HEK293 (cell line): ENCODE results near the gene RPL29.
"Not testable (repeated sequence)": the region's sequence is repeated elsewhere in the genome, so short reads cannot be mapped to it uniquely, and the experiment has no call there.

Source experiments
- CTCF ChIA-PET: fragments of 350-600 bp; formaldehyde crosslinking; extraction: SDS; loops from one replicate; lab custom pipeline; 2021; ENCODE audit warnings: antibody characterized with exemption; lab: Yijun Ruan, JAX
- POLR2A ChIA-PET: fragments of 300-600 bp; formaldehyde crosslinking; extraction: SDS; loops from one replicate; lab custom pipeline; 2020; ENCODE audit warnings: antibody characterized with exemption, inconsistent platforms; lab: Yijun Ruan, JAX
- H3K27ac ChIP-seq: fragments of 200-500 bp; sonication (Bioruptor generic); 2 replicates; pipeline ENCODE4 v1.5.1; 2014; ENCODE audit warnings: low read depth, low read length, control low read depth, inconsistent platforms; ENCODE audit errors: extremely low read depth
- H3K36me3 ChIP-seq, 2 experiments: fragments of 200-500 bp in 1 of 2; sonication (Bioruptor generic) in 1 of 2; 1 replicate in 1 of 2; 2 replicates in 1 of 2; pipeline ENCODE4 v1.5.1; 2014 to 2017; ENCODE audit warnings: inconsistent platforms in 2 of 2, low read length in 2 of 2; ENCODE audit not compliant: control insufficient read depth in 2 of 2, insufficient read depth in 1 of 2
- H3K4me1 ChIP-seq: fragments of 200-500 bp; sonication (Bioruptor generic); 2 replicates; pipeline ENCODE4 v1.5.1; 2014; ENCODE audit warnings: mild to moderate bottlenecking, low read length, inconsistent platforms; ENCODE audit not compliant: control insufficient read depth, insufficient read depth
- H3K4me3 ChIP-seq: 2 replicates; pipeline ENCODE4 v1.5.1; 2011; ENCODE audit warnings: low read depth, mild to moderate bottlenecking, control low read depth, low read length, moderate library complexity
- H3K9me3 ChIP-seq: fragments of 200-500 bp; sonication (Bioruptor generic); 2 replicates; pipeline ENCODE4 v1.5.1; 2014; ENCODE audit warnings: low read depth, low read length, inconsistent platforms; ENCODE audit not compliant: control insufficient read depth, insufficient read depth
- CTCF ChIP-seq: fragments of 450-650 bp; formaldehyde crosslinking; IDR thresholded peaks from 2 replicates; pipeline ENCODE4 v1.5.1; 2016; ENCODE audit warnings: missing biosample characterization, missing genetic modification characterization
- GLIS1 ChIP-seq: fragments of 450-650 bp; formaldehyde crosslinking; IDR thresholded peaks from 2 replicates; pipeline ENCODE4 v1.5.1; 2016; ENCODE audit warnings: missing biosample characterization, missing genetic modification characterization
- GLIS2 ChIP-seq: fragments of 450-650 bp; formaldehyde crosslinking; IDR thresholded peaks from 2 replicates; pipeline ENCODE4 v1.5.1; 2016; ENCODE audit warnings: missing biosample characterization, missing genetic modification characterization
- KLF1 ChIP-seq: fragments of 450-650 bp; formaldehyde crosslinking; IDR thresholded peaks from 2 replicates; pipeline ENCODE4 v1.5.1; 2016; ENCODE audit warnings: missing biosample characterization, missing genetic modification characterization
- KLF8 ChIP-seq: fragments of 450-650 bp; formaldehyde crosslinking; IDR thresholded peaks from 2 replicates; pipeline ENCODE4 v1.5.1; 2016; ENCODE audit warnings: missing biosample characterization, missing genetic modification characterization
- KLF9 ChIP-seq: fragments of 450-650 bp; formaldehyde crosslinking; IDR thresholded peaks from 2 replicates; pipeline ENCODE4 v1.5.1; 2016; ENCODE audit warnings: missing biosample characterization, missing genetic modification characterization, low read depth
- PRDM1 ChIP-seq: fragments of 450-650 bp; formaldehyde crosslinking; IDR thresholded peaks from 2 replicates; pipeline ENCODE4; 2016; ENCODE audit warnings: missing biosample characterization, missing genetic modification characterization
- ZBTB17 ChIP-seq: fragments of 450-650 bp; formaldehyde crosslinking; IDR thresholded peaks from 2 replicates; pipeline ENCODE4 v1.5.1; 2016; ENCODE audit warnings: missing biosample characterization, missing genetic modification characterization
- ZBTB8A ChIP-seq: fragments of 450-650 bp; formaldehyde crosslinking; IDR thresholded peaks from 2 replicates; pipeline ENCODE4 v1.5.1; 2016; ENCODE audit warnings: missing biosample characterization, missing genetic modification characterization
- ZIC2 ChIP-seq: fragments of 450-650 bp; formaldehyde crosslinking; IDR thresholded peaks from 2 replicates; pipeline ENCODE4 v1.5.1; 2016; ENCODE audit warnings: missing biosample characterization, missing genetic modification characterization
- ZNF341 ChIP-seq: fragments of 450-650 bp; formaldehyde crosslinking; IDR thresholded peaks from 2 replicates; pipeline ENCODE4; 2016; ENCODE audit warnings: low read depth, missing biosample characterization, missing genetic modification characterization
- ZNF366 ChIP-seq: fragments of 450-650 bp; formaldehyde crosslinking; conservative IDR thresholded peaks from 2 replicates; pipeline ENCODE4 v1.5.1; 2016; ENCODE audit warnings: missing biosample characterization, missing genetic modification characterization
- ZNF394 ChIP-seq: fragments of 450-650 bp; formaldehyde crosslinking; IDR thresholded peaks from 2 replicates; pipeline ENCODE4 v1.5.1; 2016; ENCODE audit warnings: missing biosample characterization, missing genetic modification characterization, mild to moderate bottlenecking, moderate library complexity, borderline replicate concordance
- ZNF48 ChIP-seq: fragments of 450-650 bp; formaldehyde crosslinking; IDR thresholded peaks from 2 replicates; pipeline ENCODE4 v1.5.1; 2016; ENCODE audit warnings: missing biosample characterization, missing genetic modification characterization
- ZNF76 ChIP-seq: fragments of 450-650 bp; formaldehyde crosslinking; IDR thresholded peaks from 2 replicates; pipeline ENCODE4; 2016; ENCODE audit warnings: low read depth, missing biosample characterization, missing genetic modification characterization, borderline replicate concordance
- ZSCAN30 ChIP-seq: fragments of 450-650 bp; IDR thresholded peaks from 2 replicates; pipeline ENCODE4 v1.5.1; 2018; ENCODE audit warnings: missing biosample characterization, mild to moderate bottlenecking, missing genetic modification characterization, moderate library complexity

RPL29 gene

DNA sequence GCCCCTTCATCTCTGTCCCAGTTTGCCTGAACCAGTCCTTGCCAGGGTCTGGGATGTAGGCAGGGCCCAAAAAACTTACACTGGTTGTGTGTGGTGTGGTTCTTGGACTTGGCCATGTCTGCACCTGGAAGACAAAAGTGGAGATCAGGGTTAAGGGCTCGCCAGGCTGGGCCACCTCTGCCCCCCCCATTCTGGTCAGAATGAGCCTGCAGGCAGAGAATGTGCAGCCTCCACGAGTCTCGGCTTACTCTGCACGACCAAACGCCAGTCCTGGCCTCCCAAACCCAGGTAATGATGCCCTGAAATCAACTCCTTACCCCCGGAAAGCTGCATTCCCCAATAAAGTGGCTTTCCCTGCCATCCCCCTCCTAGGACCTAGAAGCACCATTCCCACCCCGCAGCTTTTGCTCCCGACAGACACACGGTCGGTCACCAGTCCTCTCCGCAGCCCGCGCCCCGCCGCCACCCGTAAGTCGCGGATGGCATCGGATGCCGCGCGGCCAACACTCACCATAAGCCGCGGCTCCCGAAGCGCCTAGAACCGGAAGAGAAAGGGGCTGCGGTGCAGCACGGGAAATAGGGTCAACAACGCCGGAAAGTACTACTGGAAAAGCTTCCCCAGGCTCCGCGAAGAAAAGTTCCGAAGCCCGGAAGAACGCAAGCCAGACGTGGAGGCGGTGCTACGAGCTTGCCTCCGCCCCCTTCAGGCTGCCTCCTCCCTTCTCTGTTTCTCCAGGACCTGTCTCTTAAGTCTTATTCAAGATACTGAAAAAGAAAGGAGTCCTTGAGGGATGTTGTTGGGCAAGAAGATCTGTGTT, at the start of gene RPL29 (continued):
- TF ChIP-seq GLIS2 (tag by site-specific recombination), result no peak
- TF ChIP-seq ZNF76 (tag by site-specific recombination), result peak; percentile 96
- peak; percentile 41; the same call in 1 of the 2 replicates for TF ChIP-seq KLF9 (tag by site-specific recombination)

DNA sequence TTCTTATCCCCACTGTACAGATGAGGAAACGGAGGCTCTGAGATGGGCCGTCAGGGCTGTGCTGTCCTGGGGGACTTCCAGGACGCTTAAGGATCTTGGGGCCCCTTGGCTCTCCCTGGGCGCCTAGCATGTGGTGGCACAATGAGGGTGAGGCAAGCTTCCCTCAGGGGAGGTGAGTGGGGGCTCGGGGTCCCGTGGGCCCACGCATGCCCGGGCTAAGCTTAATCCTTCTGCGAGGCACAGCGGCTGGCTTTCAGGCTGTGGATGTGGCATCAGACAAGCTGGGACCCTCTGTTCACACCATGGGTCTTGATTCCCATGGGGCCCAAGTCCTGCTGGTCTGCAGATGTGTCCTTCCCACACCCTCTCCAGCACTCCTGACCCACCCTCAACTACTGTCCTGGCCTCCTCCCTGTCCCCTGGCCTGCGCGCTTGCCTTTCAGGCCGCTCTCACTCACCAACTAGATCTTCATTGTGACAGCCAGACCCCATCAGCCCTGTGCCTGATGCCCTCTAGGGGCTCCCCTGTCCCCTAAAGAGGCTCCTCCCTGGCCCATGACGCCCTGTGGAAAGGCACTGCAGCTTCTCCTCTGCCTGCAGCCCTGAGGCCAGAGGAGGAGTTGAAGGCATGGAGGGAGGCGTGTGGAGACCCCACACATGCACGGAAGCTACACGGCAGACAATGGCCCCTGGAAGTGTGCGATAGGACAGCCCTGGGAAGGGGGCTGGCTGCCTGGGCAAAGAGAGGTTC, 49.3 kb upstream of the RPL29 start:
- peaks cover 0 to 24% of the 10 kb centered on the region in 2 experiments; a peak in 1 of 3 replicates for H3K36me3 ChIP-seq
- no peaks in the 10 kb centered on the region for H3K4me1 ChIP-seq
- ChIA-PET CTCF (interaction anchor here (1.1 kb wide), 1 partner anchor 120 kb away, joined by 3 read pairs; no protein-coding TSS in a partner anchor), POLR2A (interaction anchor here (0.6 to 1.5 kb wide), 3 partner anchors 11 to 78 kb away, joined by 3 read pairs; no protein-coding TSS in a partner anchor)
- TF ChIP-seq ZBTB8A (peak; percentile 78), ZSCAN30 (tag by site-specific recombination) (no peak), ZNF394 (tag by site-specific recombination) (peak; percentile 24; the same call in 1 of the 2 replicates)
- no peak overlapping the region for H3K27ac ChIP-seq
- H3K9me3 ChIP-seq, result no peaks in the 10 kb centered on the region
- H3K4me3 ChIP-seq, result no peak overlapping the region

DNA sequence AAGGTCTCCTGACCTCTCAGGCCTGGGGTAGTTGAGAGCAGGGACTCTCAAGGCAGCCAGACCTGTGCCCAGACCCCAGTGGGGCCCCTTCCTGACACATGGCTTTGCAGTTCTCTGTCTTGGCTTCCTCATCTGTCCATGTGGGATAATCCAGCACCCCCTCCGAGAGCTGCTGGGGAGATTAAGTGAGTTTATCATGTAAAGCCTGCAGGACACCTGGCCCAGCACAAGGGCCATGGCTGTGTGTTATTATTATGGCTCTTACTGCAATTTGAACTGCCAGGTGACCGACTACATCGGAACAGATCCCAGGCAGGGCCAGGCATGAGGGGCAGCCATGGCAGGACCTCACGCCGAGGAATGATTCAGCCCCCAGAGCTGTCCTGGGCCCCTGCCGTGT, 48.1 kb upstream of the RPL29 start:
- H3K4me1 ChIP-seq, result no peaks in the 10 kb centered on the region
- H3K27ac ChIP-seq, result no peak overlapping the region
- TF ChIP-seq ZIC2 (tag by site-specific recombination) (peak; percentile 88), KLF8 (tag by site-specific recombination) (no peak), GLIS1 (tag by site-specific recombination) (peak; percentile 59)
- ChIA-PET CTCF (interaction anchor here (0.7 to 0.8 kb wide), 2 partner anchors 29 to 102 kb away, joined by 3 read pairs; partner anchors contain the start of gene RRP9), POLR2A (interaction anchor here (0.5 kb wide), 1 partner anchor 177 kb away, joined by 6 read pairs; no protein-coding TSS in a partner anchor)
- peaks cover 0 to 12% of the 10 kb centered on the region in 2 experiments; a peak in 1 of 3 replicates for H3K36me3 ChIP-seq
- no peaks in the 10 kb centered on the region for H3K9me3 ChIP-seq
- no peak overlapping the region for H3K4me3 ChIP-seq

GRCh38 chr3:52043039-52043438, 47.3 kb upstream of the RPL29 start:
- H3K27ac ChIP-seq, H3K9me3 ChIP-seq, CTCF ChIA-PET, H3K4me3 ChIP-seq, H3K36me3 ChIP-seq, H3K4me1 ChIP-seq: not testable (repeated sequence)
- POLR2A ChIA-PET, result interaction anchor here (0.7 kb wide), 1 partner anchor 14 kb away, joined by 4 read pairs; no protein-coding TSS in a partner anchor
- TF ChIP-seq ZNF341 (tag by site-specific recombination) (peak; percentile 43; the same call in 1 of the 2 replicates), ZNF366 (tag by site-specific recombination) (peak; percentile 83), PRDM1 (tag by site-specific recombination) (peak; percentile 50; the same call in 1 of the 2 replicates)

- ChIA-PET POLR2A (interaction anchor here (0.9 to 1.3 kb wide), 2 partner anchors 9 to 16 kb away, joined by 3 read pairs; no protein-coding TSS in a partner anchor), CTCF (interaction anchor here (0.7 to 0.8 kb wide), 2 partner anchors 12 to 32 kb away, joined by 3 to 4 read pairs; no protein-coding TSS in a partner anchor)
- Histone ChIP-seq H3K4me3 (no peak overlapping the region), H3K9me3 (no peaks in the 10 kb centered on the region), H3K27ac (no peak overlapping the region), H3K4me1 (no peaks in the 10 kb centered on the region), H3K36me3 (no peaks in the 10 kb centered on the region)
- TF ChIP-seq KLF1, result 0 out of 2 replicates have a peak, but pooled peaks have one; percentile 20
- TF ChIP-seq CTCF (tag by site-specific recombination), result peak; percentile 48; the same call in 1 of the 2 replicates
- no peak for TF ChIP-seq ZNF48 (tag by site-specific recombination)
- peak; percentile 59; the same call in 1 of the 2 replicates for TF ChIP-seq ZBTB17
These were observed 45.5 kb upstream of the RPL29 start for GRCh38 chr3:52041118-52041731.
